ENCODE results near the gene HM13.
"Not testable (repeated sequence)": the region's sequence is repeated elsewhere in the genome, so short reads cannot be mapped to it uniquely, and the experiment has no call there.

HM13 gene

GRCh38 chr20:31540406-31540805 lies 26.2 kb downstream of the HM13 start:
- TF ChIP-seq POLR2AphosphoS5 (IDR thresholded peaks at IDR 0.05; ENCODE audit: low read depth, low read length) (no peak), TAF1 (IDR thresholded peaks at IDR 0.05; ENCODE audit: low read depth, low read length) (no peak), POU2F2 (IDR thresholded peaks at IDR 0.05; ENCODE audit: low read depth, low read length) (no peak), POLR2A (IDR thresholded peaks at IDR 0.05; ENCODE audit: low read depth, low read length) (no peak), SPI1 (IDR thresholded peaks at IDR 0.05; ENCODE audit: low read depth, low read length) (no peak), PAX5 (IDR thresholded peaks at IDR 0.05; ENCODE audit: insufficient read depth, low read length, severe bottlenecking) (no peak)
- no peak for DNase-seq (ENCODE audit: insufficient read length, low spot score)
- FAIRE-seq: no peak

GRCh38 chr20:31542201-31542842 lies 28.1 kb downstream of the HM13 start:
- FAIRE-seq (no peak), DNase-seq (ENCODE audit: insufficient read length, low spot score) (no peak)
- no peak for TF ChIP-seq POLR2AphosphoS5 (IDR thresholded peaks at IDR 0.05; ENCODE audit: low read depth, low read length)
- no peak for TF ChIP-seq SPI1 (IDR thresholded peaks at IDR 0.05; ENCODE audit: low read depth, low read length)
- no peak for TF ChIP-seq TAF1 (IDR thresholded peaks at IDR 0.05; ENCODE audit: low read depth, low read length)
- TF ChIP-seq POU2F2 (IDR thresholded peaks at IDR 0.05; ENCODE audit: low read depth, low read length): no peak
- TF ChIP-seq POLR2A (IDR thresholded peaks at IDR 0.05; ENCODE audit: low read depth, low read length): no peak
- no peak for TF ChIP-seq PAX5 (IDR thresholded peaks at IDR 0.05; ENCODE audit: insufficient read depth, low read length, severe bottlenecking)

- FAIRE-seq (no peak), DNase-seq (ENCODE audit: insufficient read length, low spot score) (no peak)
- TF ChIP-seq SPI1 (IDR thresholded peaks at IDR 0.05; ENCODE audit: low read depth, low read length) (no peak), POU2F2 (IDR thresholded peaks at IDR 0.05; ENCODE audit: low read depth, low read length) (no peak), POLR2AphosphoS5 (IDR thresholded peaks at IDR 0.05; ENCODE audit: low read depth, low read length) (no peak), PAX5 (IDR thresholded peaks at IDR 0.05; ENCODE audit: insufficient read depth, low read length, severe bottlenecking) (no peak), TAF1 (IDR thresholded peaks at IDR 0.05; ENCODE audit: low read depth, low read length) (no peak), POLR2A (IDR thresholded peaks at IDR 0.05; ENCODE audit: low read depth, low read length) (no peak)
Observed at GRCh38 chr20:31542963-31543362, 28.7 kb downstream of the HM13 start.

GRCh38 chr20:31543966-31544598 lies 29.8 kb downstream of the HM13 start:
- FAIRE-seq (no peak), DNase-seq (ENCODE audit: insufficient read length, low spot score) (no peak)

GRCh38 chr20:31544600-31544999 lies 30.4 kb downstream of the HM13 start:
- DNase-seq (ENCODE audit: insufficient read length, low spot score) (no peak), FAIRE-seq (no peak)

More at GRCh38 chr20:31543966-31544598, 29.8 kb downstream of the HM13 start:
- TF ChIP-seq TAF1 (IDR thresholded peaks at IDR 0.05; ENCODE audit: low read depth, low read length) (no peak), PAX5 (IDR thresholded peaks at IDR 0.05; ENCODE audit: insufficient read depth, low read length, severe bottlenecking) (no peak)

GRCh38 chr20:31545621-31546040 lies 31.4 kb downstream of the HM13 start:
- not testable (repeated sequence) for DNase-seq (ENCODE audit: insufficient read length, low spot score); FAIRE-seq

More at GRCh38 chr20:31544600-31544999, 30.4 kb downstream of the HM13 start:
- no peak for TF ChIP-seq POU2F2 (IDR thresholded peaks at IDR 0.05; ENCODE audit: low read depth, low read length)
- TF ChIP-seq PAX5 (IDR thresholded peaks at IDR 0.05; ENCODE audit: insufficient read depth, low read length, severe bottlenecking): no peak
- TF ChIP-seq SPI1 (IDR thresholded peaks at IDR 0.05; ENCODE audit: low read depth, low read length): no peak
- no peak for TF ChIP-seq POLR2AphosphoS5 (IDR thresholded peaks at IDR 0.05; ENCODE audit: low read depth, low read length)
- no peak for TF ChIP-seq TAF1 (IDR thresholded peaks at IDR 0.05; ENCODE audit: low read depth, low read length)
- TF ChIP-seq POLR2A (IDR thresholded peaks at IDR 0.05; ENCODE audit: low read depth, low read length): no peak

- TF ChIP-seq TAF1 (IDR thresholded peaks at IDR 0.05; ENCODE audit: low read depth, low read length) (peak; percentile 71), PAX5 (IDR thresholded peaks at IDR 0.05; ENCODE audit: insufficient read depth, low read length, severe bottlenecking) (no peak), POLR2A (IDR thresholded peaks at IDR 0.05; ENCODE audit: low read depth, low read length) (peak; percentile 72; the same call in 1 of the 2 replicates), POLR2AphosphoS5 (IDR thresholded peaks at IDR 0.05; ENCODE audit: low read depth, low read length) (peak; percentile 89), SPI1 (IDR thresholded peaks at IDR 0.05; ENCODE audit: low read depth, low read length) (0 out of 2 replicates have a peak, but pooled peaks have one; percentile 14)
- DNase-seq (ENCODE audit: insufficient read length, low spot score) (peak; percentile 56), FAIRE-seq (peak; percentile 79)
Observed at GRCh38 chr20:31547017-31547675, 32.9 kb downstream of the HM13 start.

GRCh38 chr20:31547720-31548298 lies 33.6 kb downstream of the HM13 start:
- FAIRE-seq: no peak

GRCh38 chr20:31548820-31549512 lies 34.7 kb downstream of the HM13 start:
- FAIRE-seq: no peak
- TF ChIP-seq SPI1 (IDR thresholded peaks at IDR 0.05; ENCODE audit: low read depth, low read length): no peak
- TF ChIP-seq PAX5 (IDR thresholded peaks at IDR 0.05; ENCODE audit: insufficient read depth, low read length, severe bottlenecking): no peak
- no peak for TF ChIP-seq TAF1 (IDR thresholded peaks at IDR 0.05; ENCODE audit: low read depth, low read length)
- TF ChIP-seq POU2F2 (IDR thresholded peaks at IDR 0.05; ENCODE audit: low read depth, low read length): no peak
- TF ChIP-seq POLR2A (IDR thresholded peaks at IDR 0.05; ENCODE audit: low read depth, low read length): no peak
- no peak for TF ChIP-seq POLR2AphosphoS5 (IDR thresholded peaks at IDR 0.05; ENCODE audit: low read depth, low read length)
- DNase-seq (ENCODE audit: insufficient read length, low spot score): no peak

More at GRCh38 chr20:31547720-31548298, 33.6 kb downstream of the HM13 start:
- no peak for TF ChIP-seq SPI1 (IDR thresholded peaks at IDR 0.05; ENCODE audit: low read depth, low read length)
- TF ChIP-seq PAX5 (IDR thresholded peaks at IDR 0.05; ENCODE audit: insufficient read depth, low read length, severe bottlenecking): no peak
- TF ChIP-seq POU2F2 (IDR thresholded peaks at IDR 0.05; ENCODE audit: low read depth, low read length): no peak
- no peak for TF ChIP-seq TAF1 (IDR thresholded peaks at IDR 0.05; ENCODE audit: low read depth, low read length)
- TF ChIP-seq POLR2AphosphoS5 (IDR thresholded peaks at IDR 0.05; ENCODE audit: low read depth, low read length): no peak
- no peak for TF ChIP-seq POLR2A (IDR thresholded peaks at IDR 0.05; ENCODE audit: low read depth, low read length)
- no peak for DNase-seq (ENCODE audit: insufficient read length, low spot score)

All from GM12891 (cell line).